GM15510 (cell line): ENCODE data around the gene RIBC2.

Experiments
- POLR2A ChIP-seq: IDR thresholded peaks from 3 replicates; pipeline ENCODE4 v1.6.1; 2011; ENCODE audit warnings: borderline replicate concordance; ENCODE audit not compliant: insufficient read length; ENCODE audit errors: extremely low read depth

The RIBC2 gene

GRCh38 chr22:45421349-45422055 is 8.0 kb downstream of the RIBC2 start:
- no peak for TF ChIP-seq POLR2A

- no peak for TF ChIP-seq POLR2A
Observed at GRCh38 chr22:45422237-45422983, 8.9 kb downstream of the RIBC2 start.

- no peak for TF ChIP-seq POLR2A
Observed at GRCh38 chr22:45423524-45423923, 10.0 kb downstream of the RIBC2 start.

GRCh38 chr22:45424241-45424731 is 10.8 kb downstream of the RIBC2 start:
- no peak for TF ChIP-seq POLR2A

- TF ChIP-seq POLR2A, result no peak
Observed at GRCh38 chr22:45425101-45425500, 11.6 kb downstream of the RIBC2 start.

- TF ChIP-seq POLR2A, result no peak
Observed at GRCh38 chr22:45425531-45426265, 12.2 kb downstream of the RIBC2 start.

DNA sequence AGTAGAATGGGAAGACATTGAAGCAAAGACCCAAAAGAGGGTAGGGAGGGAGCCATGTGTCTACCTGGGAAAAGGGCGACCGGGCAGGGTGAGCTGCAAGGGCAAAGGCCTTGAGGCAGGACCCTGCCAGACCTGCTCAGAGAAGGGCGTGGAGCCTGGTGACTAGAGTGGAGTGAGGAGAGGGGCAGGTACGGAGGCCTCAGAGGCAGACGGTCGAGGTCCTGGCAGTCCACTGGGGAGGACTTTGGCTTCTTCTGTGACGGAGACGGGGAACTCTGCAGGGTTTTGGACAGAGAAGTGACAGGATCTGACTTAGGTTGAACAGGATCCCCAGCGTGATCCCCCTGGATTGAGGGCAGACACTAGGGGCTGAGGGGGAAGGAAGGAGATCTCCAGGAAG is 12.9 kb downstream of the RIBC2 start:
- TF ChIP-seq POLR2A, result no peak

DNA sequence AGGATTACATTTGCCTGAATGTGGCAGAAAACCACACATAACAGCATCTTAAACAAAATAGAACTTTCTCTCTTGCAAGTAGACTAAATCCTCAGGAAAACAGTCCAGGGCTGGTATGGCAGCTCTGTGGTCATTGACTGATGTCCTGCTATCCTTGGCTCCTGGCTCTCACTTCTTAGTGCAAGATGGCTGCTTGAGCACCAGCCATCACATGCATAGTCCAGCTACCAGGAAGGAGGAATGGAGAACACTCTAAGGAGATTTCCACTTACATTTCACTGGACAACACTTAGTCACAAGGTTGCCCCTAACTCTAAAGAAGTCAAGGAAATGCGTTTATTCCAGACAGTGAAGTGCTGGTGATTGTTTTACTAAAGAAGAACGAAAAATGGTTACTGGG is 13.6 kb downstream of the RIBC2 start:
- TF ChIP-seq POLR2A, result no peak

DNA sequence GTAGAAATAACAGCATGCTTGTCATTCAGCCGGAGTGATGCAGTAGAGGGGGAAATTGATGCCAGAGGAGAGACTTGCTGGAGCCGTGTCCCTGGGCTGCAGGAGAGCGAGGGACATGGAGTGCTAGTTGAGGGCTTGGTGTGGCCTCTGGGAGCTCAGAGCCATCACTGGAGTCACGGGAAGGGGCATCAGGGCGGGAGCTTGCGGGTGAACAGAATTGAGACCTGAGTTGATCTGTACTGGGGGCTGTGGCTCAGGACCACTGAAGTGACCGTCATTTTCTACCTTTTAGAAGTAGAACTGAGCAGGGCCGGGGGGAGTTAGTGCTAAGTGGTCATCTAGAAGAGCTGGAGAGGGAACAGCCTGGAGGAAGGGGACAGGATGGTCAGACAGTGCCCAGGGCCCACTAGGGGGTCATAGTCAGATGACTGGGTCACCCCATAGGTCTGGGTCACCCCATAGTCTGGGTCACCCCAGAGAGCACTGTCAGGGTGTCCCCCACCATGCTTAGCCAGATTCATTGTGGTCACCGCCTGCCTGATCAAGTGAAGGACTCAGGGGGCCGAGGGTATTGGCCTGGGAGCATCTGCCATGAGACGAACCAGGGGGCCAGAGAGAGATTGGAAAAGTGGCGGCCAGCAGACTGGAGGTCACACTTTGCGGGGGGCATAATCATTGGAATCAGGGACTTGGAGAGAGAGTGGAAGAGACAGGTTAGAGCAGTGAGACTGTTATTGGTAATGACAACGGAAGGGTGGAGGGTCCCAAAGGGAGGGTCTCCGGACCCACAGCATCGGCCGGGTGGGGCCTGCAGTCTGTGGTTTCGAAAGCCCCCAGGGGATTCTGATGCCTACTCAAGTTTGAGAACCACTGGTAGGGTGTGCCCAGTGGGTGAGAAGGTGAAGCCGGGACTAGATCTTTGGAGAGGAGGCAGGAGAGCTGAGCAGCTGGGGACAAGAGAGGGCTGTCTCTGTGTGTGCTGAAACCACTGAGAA is 15.2 kb downstream of the RIBC2 start:
- TF ChIP-seq POLR2A, result no peak

DNA sequence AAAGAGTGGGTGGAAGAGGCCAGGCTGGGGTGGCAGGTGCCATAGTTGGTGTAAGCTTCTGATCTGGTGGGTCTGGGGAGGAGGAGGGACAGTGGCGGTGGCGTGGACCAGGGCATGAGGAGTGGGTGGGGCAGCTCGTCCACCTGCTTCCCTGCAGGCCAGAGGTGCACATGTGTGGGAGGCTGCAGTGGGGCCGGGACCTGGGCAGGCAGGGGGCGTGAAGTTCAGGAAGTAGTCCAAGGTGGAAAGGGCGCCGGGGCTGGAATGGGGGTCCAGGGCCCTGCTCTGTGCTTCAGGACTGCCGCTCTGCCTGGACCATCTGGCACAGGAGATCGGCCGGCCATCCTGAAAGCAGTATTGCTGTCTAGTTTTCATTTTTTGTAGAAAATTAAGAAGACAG is 15.9 kb downstream of the RIBC2 start:
- TF ChIP-seq POLR2A, result no peak

- TF ChIP-seq POLR2A, result no peak
Observed at GRCh38 chr22:45429981-45430775, 16.7 kb downstream of the RIBC2 start.

DNA sequence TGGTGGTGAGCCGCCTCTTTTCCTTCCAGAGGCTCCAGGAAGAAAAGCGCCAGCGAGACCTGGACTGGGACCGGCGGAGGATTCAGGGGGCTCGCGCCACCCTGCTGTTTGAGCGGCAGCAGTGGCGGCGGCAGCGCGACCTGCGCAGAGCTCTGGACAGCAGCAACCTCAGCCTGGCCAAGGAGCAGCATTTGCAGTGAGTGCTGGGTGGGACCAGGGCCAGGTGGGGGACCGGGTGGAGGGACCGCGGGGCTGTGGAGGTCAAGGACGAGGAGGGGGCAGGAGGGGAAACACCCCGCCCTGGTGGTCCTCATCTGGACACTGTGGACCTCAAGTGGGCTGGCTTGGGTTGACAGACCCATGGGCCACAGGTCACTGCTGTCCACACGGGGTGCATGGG is 17.4 kb downstream of the RIBC2 start:
- no peak for TF ChIP-seq POLR2A

DNA sequence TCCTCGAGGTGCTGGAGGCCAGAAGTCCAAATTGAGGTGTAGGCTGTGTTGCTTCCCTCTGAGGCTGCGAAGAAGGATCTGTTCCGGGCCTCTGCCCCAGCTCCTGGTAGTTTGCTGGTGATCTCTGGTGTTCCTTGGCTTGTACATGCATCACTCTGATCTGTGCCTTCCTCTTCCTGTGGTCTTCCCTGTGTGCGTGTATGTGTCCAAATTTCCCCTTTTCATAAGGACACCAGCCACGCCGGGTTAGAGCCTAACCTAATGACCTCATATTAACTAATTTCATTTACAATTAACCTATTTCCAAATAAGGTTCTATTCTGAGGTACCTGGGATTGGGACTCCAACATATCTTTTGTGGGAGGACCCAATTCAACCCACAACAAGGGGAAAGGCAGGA is 21.5 kb downstream of the RIBC2 start:
- no peak for TF ChIP-seq POLR2A
